H1 (cell line): ENCODE results near the gene NCLN. TPM values are rescaled to one million over a fixed set of nuclear protein-coding genes. Genes with fewer than 3 reads are reported as not detected.

Source experiments
- CTCF ChIA-PET: fragments of 300-600 bp; sonication (Branson Sonifier 250); formaldehyde crosslinking; loops from one replicate; lab custom pipeline; 2021; ENCODE audit not compliant: partially characterized antibody; lab: Charles Lee
- POLR2A ChIA-PET: fragments of 300-600 bp; sonication (Branson Sonifier 250); formaldehyde crosslinking; loops from one replicate; lab custom pipeline; 2021; ENCODE audit warnings: inconsistent platforms; ENCODE audit not compliant: partially characterized antibody; lab: Charles Lee
- DNase-seq, 2 experiments: peaks; one replicate each; pipeline versions ENCODE4 v3.0.0 to v3.0.0-alpha.2; 2010 to 2022; ENCODE audit warnings: low spot score in 2 of 2, low read depth in 1 of 2, mixed read lengths in 1 of 2
- FAIRE-seq: peaks from 2 replicates; lab custom pipeline; 2011; peaks lifted over from hg19 to GRCh38; lab: Jason Lieb, UNC
- H2AFZ ChIP-seq: 2 replicates; pipeline ENCODE4 v1.8.1; 2012; ENCODE audit warnings: low read length, inconsistent platforms
- H2AK5ac ChIP-seq: 2 replicates; pipeline ENCODE4 v1.6.1; 2013; ENCODE audit warnings: low read depth, low read length
- H2BK120ac ChIP-seq: replicated peaks from 2 replicates; pipeline ENCODE3; 2013; ENCODE audit warnings: low read depth, low read length, inconsistent platforms
- H2BK12ac ChIP-seq: 2 replicates; pipeline ENCODE4 v1.6.1; 2013; ENCODE audit warnings: low read depth, low read length
- H2BK15ac ChIP-seq: 2 replicates; pipeline ENCODE4 v1.6.1; 2013; ENCODE audit warnings: low read length
- H2BK20ac ChIP-seq: 2 replicates; pipeline ENCODE4 v1.6.1; 2013; ENCODE audit warnings: low read length
- H2BK5ac ChIP-seq: 2 replicates; pipeline ENCODE4 v1.6.1; 2013; ENCODE audit warnings: low read depth, low read length
- H3K14ac ChIP-seq: 2 replicates; pipeline ENCODE4 v1.6.1; 2013; ENCODE audit warnings: inconsistent platforms; ENCODE audit not compliant: insufficient read length
- H3K18ac ChIP-seq: 2 replicates; pipeline ENCODE4 v1.6.1; 2013; ENCODE audit warnings: low read length; ENCODE audit errors: extremely low read depth
- H3K23ac ChIP-seq: 2 replicates; pipeline ENCODE4 v1.6.1; 2013; ENCODE audit warnings: inconsistent platforms; ENCODE audit not compliant: insufficient read length
- H3K23me2 ChIP-seq: 2 replicates; pipeline ENCODE4 v1.6.1; 2013; ENCODE audit warnings: low read depth, low read length
- H3K27ac ChIP-seq: 2 replicates; pipeline ENCODE4 v1.6.1; 2011; ENCODE audit warnings: low read depth, low read length, inconsistent platforms
- H3K27me3 ChIP-seq, 4 experiments: replicated peaks in 1 of 4; 1 replicate in 1 of 4; 2 replicates in 3 of 4; pipeline versions ENCODE4 v1.6.1 to v1.8.1; 2011 to 2013; ENCODE audit warnings: low read length in 3 of 4, mild to moderate bottlenecking in 3 of 4, inconsistent platforms in 2 of 4, mixed read lengths in 2 of 4, moderate library complexity in 1 of 4; ENCODE audit not compliant: control insufficient read depth in 3 of 4, insufficient read depth in 3 of 4; ENCODE audit errors: extremely low read depth in 1 of 4
- H3K36me3 ChIP-seq, 4 experiments: 2 replicates each; pipeline versions ENCODE4 v1.6.1 to v1.8.1; 2011 to 2013; ENCODE audit warnings: mild to moderate bottlenecking in 4 of 4, low read length in 3 of 4, moderate library complexity in 2 of 4, control low read depth in 1 of 4, inconsistent platforms in 1 of 4; ENCODE audit not compliant: insufficient read depth in 4 of 4, control insufficient read depth in 2 of 4
- H3K4ac ChIP-seq: replicated peaks from 2 replicates; pipeline ENCODE3; 2013; ENCODE audit warnings: low read length, low read depth, mixed read lengths, inconsistent platforms; ENCODE audit not compliant: insufficient read length
- H3K4me1 ChIP-seq, 4 experiments: replicated peaks in 1 of 4; 1 replicate in 1 of 4; 2 replicates in 3 of 4; pipeline versions ENCODE4 v1.6.1 to v1.8.1; 2011 to 2013; ENCODE audit warnings: low read length in 3 of 4, inconsistent platforms in 2 of 4, mixed read lengths in 1 of 4; ENCODE audit not compliant: insufficient read depth in 4 of 4, control insufficient read depth in 3 of 4
- H3K4me2 ChIP-seq, 2 experiments: 2 replicates each; pipeline versions ENCODE4 v1.6.1 to v1.8.1; 2011 to 2013; ENCODE audit warnings: low read depth in 2 of 2, low read length in 2 of 2, control low read depth in 1 of 2, inconsistent platforms in 1 of 2, mild to moderate bottlenecking in 1 of 2; ENCODE audit not compliant: insufficient read depth in 1 of 2
- H3K4me3 ChIP-seq, 4 experiments: fragments of 200-600, 300-600 bp in 1 of 4; sonication (generic), shearing (Covaris generic), sonication (Bioruptor Twin) in 1 of 4; 2 replicates each; pipeline versions ENCODE4 v1.5.1 to v1.8.1; 2011 to 2016; ENCODE audit warnings: low read length in 4 of 4, low read depth in 3 of 4, control low read depth in 2 of 4, inconsistent platforms in 2 of 4, mild to moderate bottlenecking in 2 of 4, mixed read lengths in 1 of 4, moderate library complexity in 1 of 4; ENCODE audit not compliant: insufficient read depth in 2 of 4; ENCODE audit errors: extremely low read depth in 1 of 4
- H3K56ac ChIP-seq: replicated peaks from 2 replicates; pipeline ENCODE3; 2013; ENCODE audit warnings: low read depth, mild to moderate bottlenecking, mixed read lengths, low read length, inconsistent platforms; ENCODE audit not compliant: insufficient read length
- H3K79me1 ChIP-seq: 2 replicates; pipeline ENCODE4 v1.6.1; 2013; ENCODE audit warnings: low read depth, low read length, control low read depth
- H3K79me2 ChIP-seq, 2 experiments: 2 replicates each; pipeline versions ENCODE4 v1.6.1 to v1.8.1; 2012 to 2013; ENCODE audit warnings: low read length in 2 of 2, mild to moderate bottlenecking in 2 of 2, inconsistent platforms in 1 of 2; ENCODE audit not compliant: insufficient read depth in 2 of 2, control insufficient read depth in 1 of 2
- H3K9ac ChIP-seq, 4 experiments: replicated peaks in 1 of 4; 1 replicate in 1 of 4; 2 replicates in 3 of 4; pipeline versions ENCODE4 v1.6.1 to v1.8.1; 2011 to 2013; ENCODE audit warnings: low read depth in 3 of 4, low read length in 3 of 4, control low read depth in 2 of 4, mild to moderate bottlenecking in 2 of 4, moderate library complexity in 2 of 4, inconsistent platforms in 1 of 4; ENCODE audit errors: extremely low read depth in 1 of 4
- H3K9me3 ChIP-seq, 2 experiments: 2 replicates each; pipeline versions ENCODE4 v1.6.1 to v1.8.1; 2012 to 2013; ENCODE audit warnings: mild to moderate bottlenecking in 2 of 2, moderate library complexity in 2 of 2, control low read depth in 1 of 2, inconsistent platforms in 1 of 2, low read depth in 1 of 2, low read length in 1 of 2, mixed read lengths in 1 of 2; ENCODE audit not compliant: insufficient read depth in 2 of 2
- H4K20me1 ChIP-seq, 2 experiments: replicated peaks in 1 of 2; 2 replicates each; pipeline versions ENCODE3 to v1.8.1; 2011 to 2013; ENCODE audit warnings: inconsistent platforms in 2 of 2, low read length in 2 of 2, mild to moderate bottlenecking in 1 of 2; ENCODE audit not compliant: insufficient read depth in 2 of 2, control insufficient read depth in 1 of 2
- H4K5ac ChIP-seq: 2 replicates; pipeline ENCODE4 v1.6.1; 2013; ENCODE audit warnings: low read length, low read depth, mixed read lengths, inconsistent platforms; ENCODE audit not compliant: insufficient read length
- H4K8ac ChIP-seq: 2 replicates; pipeline ENCODE4 v1.8.0; 2013; ENCODE audit warnings: mild to moderate bottlenecking, moderate library complexity, low read length, inconsistent platforms; ENCODE audit not compliant: insufficient read depth; ENCODE audit errors: extremely low read depth
- H4K91ac ChIP-seq: replicated peaks from 2 replicates; pipeline ENCODE3; 2013; ENCODE audit warnings: low read length, mixed read lengths, inconsistent platforms; ENCODE audit not compliant: insufficient read length
- ATF3 ChIP-seq: IDR thresholded peaks from 2 replicates; pipeline ENCODE4 v1.6.1; 2011; ENCODE audit warnings: low read depth, mild to moderate bottlenecking, low read length; ENCODE audit not compliant: insufficient read depth
- JUN ChIP-seq: IDR thresholded peaks from 2 replicates; pipeline ENCODE4 v1.6.1; 2011; ENCODE audit warnings: low read depth, mild to moderate bottlenecking, improper control_type of control experiment, low read length
- WGBS, 2 experiments: shearing (Covaris generic) in 1 of 2; methylation state at CpG; one replicate each; pipeline versions ENCODE4 v1.1.6 to v1.1.7; 2013 to 2015; ENCODE audit warnings: low lambda C conversion rate in 2 of 2, mixed read lengths in 2 of 2, inconsistent platforms in 1 of 2, low coverage in 1 of 2, missing lambda C conversion rate in 1 of 2; ENCODE audit not compliant: insufficient replicate concordance in 2 of 2, insufficient coverage in 1 of 2, insufficient read length in 1 of 2; ENCODE audit errors: extremely low coverage in 1 of 2, missing lambda C conversion rate in 1 of 2; 5-methylcytosine and 5-hydroxymethylcytosine counted together
- polyA plus RNA-seq, 7 experiments: library from polyadenylated mRNA; depleted of rRNA in 3 of 7; stranded (reverse) in 5 of 7; unstranded in 2 of 7; fragments of >200 nt in 5 of 7; fragments of 200-250 nt in 2 of 7; gene quantifications; 1 replicate in 5 of 7; 2 replicates in 1 of 7; 4 replicates in 1 of 7; pipeline versions ENCODE4 v1.2.1 to v1.2.3, GENCODE V29; 2011 to 2013; ENCODE audit warnings: missing spikeins in 2 of 7, mixed read lengths in 2 of 7
- total RNA-seq: library from RNA; stranded (reverse); fragmentation: NEBNext Ultra II Directional; extraction: Animal tissue kit (Norgen Biotek cat#: 25700); gene quantifications from 2 replicates; pipeline ENCODE4 v1.2.1, GENCODE V29; 2021

NCLN gene
- total and polyA plus RNA-seq, 2 of the 8 experiments (the other 6 are each of a cell fraction or from before 2014, with no cell fraction given): 89.2 to 103 TPM

GRCh38 chr19:3176715-3177501, 8.8 kb upstream of the NCLN start:
- no peak for TF ChIP-seq ATF3
- no peak for TF ChIP-seq JUN
- H2BK20ac ChIP-seq: no peak overlapping the region
- H2BK5ac ChIP-seq: 0 out of 2 replicates have a peak overlapping the region, but pooled peaks have one; percentile 16
- H3K4me1 ChIP-seq: no peaks in the 10 kb centered on the region
- H4K20me1 ChIP-seq: no peaks in the 10 kb centered on the region
- H4K8ac ChIP-seq: no peak overlapping the region
- no peak overlapping the region for H3K23ac ChIP-seq
- H3K18ac ChIP-seq: no peak overlapping the region
- no peak for DNase-seq
- no peaks in the 10 kb centered on the region for H3K9me3 ChIP-seq
- H3K14ac ChIP-seq: no peak overlapping the region
- ChIA-PET CTCF (interaction anchor here (0.7 to 1.4 kb wide), 2 partner anchors 13 to 449 kb away, joined by 4 to 6 read pairs; no protein-coding TSS in a partner anchor), POLR2A (no interaction called here)
- H3K4me3 ChIP-seq: no peak overlapping the region
- H2AK5ac ChIP-seq: no peak overlapping the region
- WGBS, 2 experiments: 88% methylated on average over 10 of the region's 11 CpGs; no CpG with 5 or more reads in 1 of the 2 experiments
- no peaks in the 10 kb centered on the region for H3K79me1 ChIP-seq
- H3K4ac ChIP-seq: no peak overlapping the region
- H2BK15ac ChIP-seq: no peak overlapping the region
- no peak overlapping the region for H3K27ac ChIP-seq
- FAIRE-seq: no peak
- H2BK12ac ChIP-seq: no peak overlapping the region
- H2AFZ ChIP-seq: no peak overlapping the region
- H3K23me2 ChIP-seq: no peaks in the 10 kb centered on the region
- H3K27me3 ChIP-seq: no peaks in the 10 kb centered on the region
- H2BK120ac ChIP-seq: no peak overlapping the region
- H4K5ac ChIP-seq: no peak overlapping the region
- no peaks in the 10 kb centered on the region for H3K36me3 ChIP-seq
- no peak overlapping the region for H3K4me2 ChIP-seq
- H3K56ac ChIP-seq: no peak overlapping the region
- no peaks in the 10 kb centered on the region for H3K79me2 ChIP-seq
- H3K9ac ChIP-seq: no peak overlapping the region
- no peak overlapping the region for H4K91ac ChIP-seq
